Activated naive CD8-positive, alpha-beta T cell (primary cell): ENCODE data around the gene C19orf73.

Experiments
- H3K27ac Mint-ChIP-seq: one replicate; pipeline ENCODE4 v1.8.0; 2021; ENCODE audit warnings: mixed read lengths
- H3K27me3 Mint-ChIP-seq: one replicate; pipeline ENCODE4 v1.8.0; 2021; ENCODE audit warnings: mixed read lengths
- H3K36me3 Mint-ChIP-seq: one replicate; pipeline ENCODE4 v1.8.0; 2021; ENCODE audit warnings: mixed read lengths
- H3K4me1 Mint-ChIP-seq: one replicate; pipeline ENCODE4 v1.8.0; 2021; ENCODE audit warnings: low read depth, mixed read lengths
- H3K4me3 Mint-ChIP-seq: one replicate; pipeline ENCODE4 v1.8.0; 2021; ENCODE audit warnings: mild to moderate bottlenecking, mixed read lengths
- H3K9me3 Mint-ChIP-seq: one replicate; pipeline ENCODE4 v1.8.0; 2021; ENCODE audit warnings: low read depth, mixed read lengths

The C19orf73 gene

GRCh38 chr19:49104229-49104864 is 14.6 kb downstream of the C19orf73 start:
- H3K4me1 Mint-ChIP-seq = peaks cover 5% of the 10 kb centered on the region
- no peaks in the 10 kb centered on the region for H3K27me3 Mint-ChIP-seq
- H3K36me3 Mint-ChIP-seq = peaks cover 8% of the 10 kb centered on the region
- H3K9me3 Mint-ChIP-seq = no peaks in the 10 kb centered on the region
- H3K27ac Mint-ChIP-seq = no peak overlapping the region
- H3K4me3 Mint-ChIP-seq = no peak overlapping the region

GRCh38 chr19:49103331-49104085 is 15.4 kb downstream of the C19orf73 start:
- Mint-ChIP-seq H3K27ac (no peak overlapping the region), H3K4me3 (no peak overlapping the region), H3K27me3 (no peaks in the 10 kb centered on the region), H3K36me3 (peaks cover 8% of the 10 kb centered on the region), H3K9me3 (no peaks in the 10 kb centered on the region), H3K4me1 (peaks cover 5% of the 10 kb centered on the region)

GRCh38 chr19:49102303-49102702 is 16.6 kb downstream of the C19orf73 start:
- Mint-ChIP-seq H3K36me3 (peaks cover 8% of the 10 kb centered on the region), H3K27me3 (no peaks in the 10 kb centered on the region), H3K9me3 (no peaks in the 10 kb centered on the region), H3K4me3 (no peak overlapping the region), H3K27ac (no peak overlapping the region), H3K4me1 (peaks cover 5% of the 10 kb centered on the region)

GRCh38 chr19:49101160-49101559 is 17.8 kb downstream of the C19orf73 start:
- Mint-ChIP-seq H3K9me3 (no peaks in the 10 kb centered on the region), H3K36me3 (peaks cover 5% of the 10 kb centered on the region), H3K27me3 (no peaks in the 10 kb centered on the region), H3K27ac (no peak overlapping the region), H3K4me3 (no peak overlapping the region), H3K4me1 (no peaks in the 10 kb centered on the region)

- no peak overlapping the region for H3K4me3 Mint-ChIP-seq
- H3K36me3 Mint-ChIP-seq = peaks cover 5% of the 10 kb centered on the region
- peaks cover 6% of the 10 kb centered on the region for H3K4me1 Mint-ChIP-seq
- no peaks in the 10 kb centered on the region for H3K27me3 Mint-ChIP-seq
- H3K27ac Mint-ChIP-seq = no peak overlapping the region
- no peaks in the 10 kb centered on the region for H3K9me3 Mint-ChIP-seq
Measured at GRCh38 chr19:49098795-49099194, 20.1 kb downstream of the C19orf73 start.

GRCh38 chr19:49097453-49098288 is 21.3 kb downstream of the C19orf73 start:
- H3K4me3 Mint-ChIP-seq = no peak overlapping the region
- H3K36me3 Mint-ChIP-seq = peaks cover 5% of the 10 kb centered on the region
- no peaks in the 10 kb centered on the region for H3K9me3 Mint-ChIP-seq

GRCh38 chr19:49094505-49095482 is 24.1 kb downstream of the C19orf73 start:
- no peak overlapping the region for H3K4me3 Mint-ChIP-seq
- no peaks in the 10 kb centered on the region for H3K36me3 Mint-ChIP-seq
- no peaks in the 10 kb centered on the region for H3K9me3 Mint-ChIP-seq
- H3K27ac Mint-ChIP-seq = no peak overlapping the region
- peaks cover 18% of the 10 kb centered on the region for H3K4me1 Mint-ChIP-seq
- no peaks in the 10 kb centered on the region for H3K27me3 Mint-ChIP-seq

More at GRCh38 chr19:49097453-49098288, 21.3 kb downstream of the C19orf73 start:
- no peaks in the 10 kb centered on the region for H3K27me3 Mint-ChIP-seq
- H3K27ac Mint-ChIP-seq = no peak overlapping the region
- peaks cover 6% of the 10 kb centered on the region for H3K4me1 Mint-ChIP-seq

GRCh38 chr19:49092686-49093085 is 26.3 kb downstream of the C19orf73 start:
- Mint-ChIP-seq H3K27me3 (no peaks in the 10 kb centered on the region), H3K9me3 (no peaks in the 10 kb centered on the region), H3K27ac (no peak overlapping the region), H3K36me3 (no peaks in the 10 kb centered on the region), H3K4me3 (no peak overlapping the region), H3K4me1 (peaks cover 28% of the 10 kb centered on the region)

GRCh38 chr19:49091391-49092038 is 27.4 kb downstream of the C19orf73 start:
- no peaks in the 10 kb centered on the region for H3K27me3 Mint-ChIP-seq
- no peak overlapping the region for H3K4me3 Mint-ChIP-seq
- no peaks in the 10 kb centered on the region for H3K9me3 Mint-ChIP-seq
- peaks cover 38% of the 10 kb centered on the region for H3K4me1 Mint-ChIP-seq
- no peaks in the 10 kb centered on the region for H3K36me3 Mint-ChIP-seq
- peak overlapping the region; percentile 54 for H3K27ac Mint-ChIP-seq

GRCh38 chr19:49086296-49086695 is 32.6 kb downstream of the C19orf73 start:
- no peaks in the 10 kb centered on the region for H3K9me3 Mint-ChIP-seq
- H3K27ac Mint-ChIP-seq = peak overlapping the region; percentile 93
- peaks cover 36% of the 10 kb centered on the region for H3K4me1 Mint-ChIP-seq
- H3K4me3 Mint-ChIP-seq = peak overlapping the region; percentile 96
- peaks cover 2% of the 10 kb centered on the region for H3K36me3 Mint-ChIP-seq
- H3K27me3 Mint-ChIP-seq = no peaks in the 10 kb centered on the region

- Mint-ChIP-seq H3K36me3 (peaks cover 2% of the 10 kb centered on the region), H3K27ac (peak overlapping the region; percentile 93)
Measured at GRCh38 chr19:49085868-49086232, 33.1 kb downstream of the C19orf73 start.

GRCh38 chr19:49085020-49085867 is 33.7 kb downstream of the C19orf73 start, which contains the start of gene SNRNP70:
Gene SNRNP70, plus strand, starts transcription at chr19:49085451. Its CDS starts 964 bp downstream, at chr19:49086415.
- H3K27ac Mint-ChIP-seq = peak within 1 kb of the TSS; percentile 93
- H3K4me1 Mint-ChIP-seq = peaks cover 32% of the 10 kb centered on the region
- peaks cover 2% of the 10 kb centered on the region for H3K36me3 Mint-ChIP-seq
- H3K4me3 Mint-ChIP-seq = peak within 1 kb of the TSS; percentile 96
- no peaks in the 10 kb centered on the region for H3K9me3 Mint-ChIP-seq
- H3K27me3 Mint-ChIP-seq = no peaks in the 10 kb centered on the region

More at GRCh38 chr19:49085868-49086232, 33.1 kb downstream of the C19orf73 start:
- Mint-ChIP-seq H3K4me3 (peak overlapping the region; percentile 96), H3K9me3 (no peaks in the 10 kb centered on the region), H3K27me3 (no peaks in the 10 kb centered on the region), H3K4me1 (peaks cover 35% of the 10 kb centered on the region)
